ENCODE data around the gene NUP62CL.
"Not testable (repeated sequence)": the region's sequence is repeated elsewhere in the genome, so short reads cannot be mapped to it uniquely, and the experiment has no call there.

NUP62CL gene

GRCh38 chrX:107205770-107206696 is at the start of gene NUP62CL, which contains the start of gene DNAAF6:
NUP62CL (minus strand) TSS chrX:107206433; CDS start chrX:107175146, 31,287 bp downstream.
DNAAF6 (plus strand) TSS chrX:107206611; CDS start chrX:107212876, 6,265 bp downstream.
- no peak for FAIRE-seq

- no peak for FAIRE-seq
Measured at GRCh38 chrX:107228486-107228819, 22.2 kb upstream of the NUP62CL start.

GRCh38 chrX:107227780-107228485 is 21.7 kb upstream of the NUP62CL start:
- FAIRE-seq: no peak

- FAIRE-seq: no peak
Measured at GRCh38 chrX:107226757-107227156, 20.5 kb upstream of the NUP62CL start.

- no peak for FAIRE-seq
Measured at GRCh38 chrX:107213477-107213876, 7.2 kb upstream of the NUP62CL start.

- FAIRE-seq: no peak
Measured at GRCh38 chrX:107207943-107208342, 1.7 kb upstream of the NUP62CL start.

GRCh38 chrX:107207089-107207488 is 856 bp upstream of the NUP62CL start:
- no peak for FAIRE-seq

- FAIRE-seq: no peak
Measured at GRCh38 chrX:107206697-107207065, 448 bp upstream of the NUP62CL start.

- FAIRE-seq: no peak
Measured at GRCh38 chrX:107204068-107204605, 2.1 kb downstream of the NUP62CL start.

- FAIRE-seq: no peak
Measured at GRCh38 chrX:107199491-107199890, 6.7 kb downstream of the NUP62CL start.

- not testable (repeated sequence) for FAIRE-seq
Measured at GRCh38 chrX:107198074-107198473, 8.2 kb downstream of the NUP62CL start.

GRCh38 chrX:107197319-107197718 is 8.9 kb downstream of the NUP62CL start:
- no peak for FAIRE-seq

GRCh38 chrX:107171369-107172102 is 34.7 kb downstream of the NUP62CL start:
- FAIRE-seq: no peak

- no peak for FAIRE-seq
Measured at GRCh38 chrX:107168712-107169111, 37.5 kb downstream of the NUP62CL start.

- FAIRE-seq: no peak
Measured at GRCh38 chrX:107168257-107168656, 38.0 kb downstream of the NUP62CL start.

GRCh38 chrX:107167163-107167921 is 38.9 kb downstream of the NUP62CL start:
- no peak for FAIRE-seq

GRCh38 chrX:107157618-107158017 is 48.6 kb downstream of the NUP62CL start:
- FAIRE-seq: not testable (repeated sequence)

- not testable (repeated sequence) for FAIRE-seq
Measured at GRCh38 chrX:107155621-107156430, 50.4 kb downstream of the NUP62CL start.

GRCh38 chrX:107154787-107155620 is 51.2 kb downstream of the NUP62CL start:
- FAIRE-seq: no peak

GRCh38 chrX:107153005-107153404 is 53.2 kb downstream of the NUP62CL start:
- no peak for FAIRE-seq

All from TTC549 (cell line).